Measurements from ENCODE around the gene ASTE1. TPM values are rescaled to one million over a fixed set of nuclear protein-coding genes. Genes with fewer than 3 reads are reported as not detected.
"Not testable (repeated sequence)": the region's sequence is repeated elsewhere in the genome, so short reads cannot be mapped to it uniquely, and the experiment has no call there.

The ASTE1 gene
- total and polyA plus RNA-seq, 2 donors from 2014 or later = 3.9 to 8.9 TPM

GRCh38 chr3:131050001-131050400 lies 23.4 kb upstream of the ASTE1 start:
- DNase-seq (no peak), FAIRE-seq (no peak)
- no peak for TF ChIP-seq CTCF (IDR thresholded peaks at IDR 0.05; ENCODE audit: borderline replicate concordance, extremely low read depth, insufficient read depth)
- Histone ChIP-seq H3K4me1 (ENCODE audit: control insufficient read depth in 2 of 3, insufficient read depth in 2 of 3, low read depth in 1 of 3, low read length in 3 of 3) (no peaks in the 10 kb centered on the region), H3K4me3 (ENCODE audit: low read length in 3 of 3) (no peak overlapping the region), H3K27me3 (ENCODE audit: control insufficient read depth, insufficient read depth, low read length) (no peaks in the 10 kb centered on the region), H3K9me3 (ENCODE audit: control insufficient read depth in 2 of 3, insufficient read depth in 1 of 3, low read length in 3 of 3) (no peaks in the 10 kb centered on the region), H3K9ac (ENCODE audit: low read length in 3 of 3) (no peak overlapping the region), H3K27ac (ENCODE audit: low read depth in 2 of 2, low read length in 2 of 2) (no peak overlapping the region), H3K36me3 (ENCODE audit: control insufficient read depth in 2 of 3, insufficient read depth in 3 of 3, low read length in 3 of 3) (no peaks in the 10 kb centered on the region)
- intact Hi-C loops (cut with DNase I) = no loop called here

GRCh38 chr3:131048030-131048429 lies 21.4 kb upstream of the ASTE1 start:
- no peaks in the 10 kb centered on the region for H3K36me3 ChIP-seq (ENCODE audit: control insufficient read depth in 2 of 3, insufficient read depth in 3 of 3, low read length in 3 of 3)
- H3K27me3 ChIP-seq (ENCODE audit: control insufficient read depth, insufficient read depth, low read length) = no peaks in the 10 kb centered on the region
- H3K27ac ChIP-seq (ENCODE audit: low read depth in 2 of 2, low read length in 2 of 2) = no peak overlapping the region
- no peak overlapping the region for H3K4me3 ChIP-seq (ENCODE audit: low read length in 3 of 3)
- no peaks in the 10 kb centered on the region for H3K4me1 ChIP-seq (ENCODE audit: control insufficient read depth in 2 of 3, insufficient read depth in 2 of 3, low read depth in 1 of 3, low read length in 3 of 3)
- no peak for FAIRE-seq
- intact Hi-C loops (cut with DNase I) = no loop called here
- no peak overlapping the region for H3K9ac ChIP-seq (ENCODE audit: low read length in 3 of 3)
- no peak for TF ChIP-seq CTCF (IDR thresholded peaks at IDR 0.05; ENCODE audit: borderline replicate concordance, extremely low read depth, insufficient read depth)
- no peak for DNase-seq
- no peaks in the 10 kb centered on the region for H3K9me3 ChIP-seq (ENCODE audit: control insufficient read depth in 2 of 3, insufficient read depth in 1 of 3, low read length in 3 of 3)

- FAIRE-seq = no peak
- DNase-seq = no peak
- Histone ChIP-seq H3K9ac (ENCODE audit: low read length in 3 of 3) (no peak overlapping the region), H3K4me3 (ENCODE audit: low read length in 3 of 3) (no peak overlapping the region), H3K27me3 (ENCODE audit: control insufficient read depth, insufficient read depth, low read length) (no peaks in the 10 kb centered on the region), H3K27ac (ENCODE audit: low read depth in 2 of 2, low read length in 2 of 2) (no peak overlapping the region), H3K9me3 (ENCODE audit: control insufficient read depth in 2 of 3, insufficient read depth in 1 of 3, low read length in 3 of 3) (no peaks in the 10 kb centered on the region), H3K36me3 (ENCODE audit: control insufficient read depth in 2 of 3, insufficient read depth in 3 of 3, low read length in 3 of 3) (no peaks in the 10 kb centered on the region), H3K4me1 (ENCODE audit: control insufficient read depth in 2 of 3, insufficient read depth in 2 of 3, low read depth in 1 of 3, low read length in 3 of 3) (no peaks in the 10 kb centered on the region)
- intact Hi-C loops (cut with DNase I) = no loop called here
- no peak for TF ChIP-seq CTCF (IDR thresholded peaks at IDR 0.05; ENCODE audit: borderline replicate concordance, extremely low read depth, insufficient read depth)
These were observed 21.0 kb upstream of the ASTE1 start for GRCh38 chr3:131047582-131047981.

- DNase-seq; H3K4me1 ChIP-seq (ENCODE audit: control insufficient read depth in 2 of 3, insufficient read depth in 2 of 3, low read depth in 1 of 3, low read length in 3 of 3); H3K9me3 ChIP-seq (ENCODE audit: control insufficient read depth in 2 of 3, insufficient read depth in 1 of 3, low read length in 3 of 3); intact Hi-C loops (cut with DNase I); H3K36me3 ChIP-seq (ENCODE audit: control insufficient read depth in 2 of 3, insufficient read depth in 3 of 3, low read length in 3 of 3); H3K27ac ChIP-seq (ENCODE audit: low read depth in 2 of 2, low read length in 2 of 2); H3K27me3 ChIP-seq (ENCODE audit: control insufficient read depth, insufficient read depth, low read length); FAIRE-seq; H3K9ac ChIP-seq (ENCODE audit: low read length in 3 of 3); H3K4me3 ChIP-seq (ENCODE audit: low read length in 3 of 3): not testable (repeated sequence)
These were observed 15.8 kb upstream of the ASTE1 start for GRCh38 chr3:131042271-131042985.

Data from kidney (tissue), 14 donors.